ENCODE measurements around the gene ZNF445.

DNA sequence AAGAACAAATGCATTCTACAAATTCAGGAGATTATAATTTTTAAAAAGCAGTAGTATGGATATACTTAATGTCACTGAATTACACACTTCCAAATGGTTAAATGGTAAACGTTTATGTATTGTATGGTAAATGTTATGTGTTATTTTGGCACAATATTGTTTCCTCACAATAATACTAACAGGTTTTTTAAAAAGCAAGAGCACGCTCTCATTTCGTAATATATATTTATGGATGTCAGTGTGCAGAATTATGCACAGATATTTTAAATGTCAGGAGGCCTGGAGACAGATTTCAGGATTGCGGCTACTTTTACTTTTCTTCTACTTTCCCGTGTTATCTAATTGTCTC is 533 bp downstream of the ZNF445 start:
- TF ChIP-seq CTCF (IDR thresholded peaks at IDR 0.05), result no peak
- no peak for TF ChIP-seq ZFX (IDR thresholded peaks at IDR 0.05; ENCODE audit: borderline replicate concordance)
